ENCODE data around the gene PTPN6. TPM values are rescaled to one million over a fixed set of nuclear protein-coding genes. Genes with fewer than 3 reads are reported as not detected.

The PTPN6 gene
- total and polyA plus RNA-seq, 12 donors = 2.9 to 32.5 (median 5.8) TPM

DNA sequence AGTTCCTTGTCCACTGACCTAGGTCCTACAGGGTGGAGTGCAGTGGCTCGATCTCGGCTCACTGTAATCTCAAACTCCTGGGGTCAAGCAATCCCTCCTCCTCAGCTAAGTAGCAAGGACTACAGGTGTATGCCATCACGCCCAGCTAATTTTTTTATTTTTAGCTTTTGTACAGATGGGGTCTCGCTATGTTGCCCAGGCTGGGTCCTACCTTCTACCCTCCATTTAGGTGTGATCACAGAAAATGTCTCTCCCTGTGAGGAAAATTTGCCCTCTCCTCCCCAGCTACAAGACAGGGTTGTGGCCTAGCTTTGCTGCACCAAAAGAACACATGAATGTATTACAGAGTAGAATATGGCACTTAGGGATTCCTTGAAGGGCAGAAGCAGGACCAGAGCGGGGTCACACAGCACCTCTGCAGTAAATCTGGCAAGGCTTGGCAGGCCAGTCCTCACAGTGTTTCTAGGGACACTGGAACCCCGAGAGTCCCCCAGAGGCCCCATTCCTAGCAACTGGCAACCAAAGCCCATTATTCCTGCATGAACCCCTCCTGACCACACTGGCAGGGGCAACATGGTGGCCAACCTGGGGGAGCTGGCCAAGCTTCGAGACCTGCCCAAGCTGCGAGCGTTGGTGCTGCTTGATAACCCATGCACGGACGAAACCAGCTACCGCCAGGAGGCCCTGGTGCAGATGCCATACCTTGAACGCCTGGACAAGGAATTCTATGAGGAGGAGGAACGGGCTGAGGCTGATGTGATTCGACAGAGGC is 38.8 kb upstream of the PTPN6 start:
- DNase-seq (no peak), ATAC-seq (no peak)

DNA sequence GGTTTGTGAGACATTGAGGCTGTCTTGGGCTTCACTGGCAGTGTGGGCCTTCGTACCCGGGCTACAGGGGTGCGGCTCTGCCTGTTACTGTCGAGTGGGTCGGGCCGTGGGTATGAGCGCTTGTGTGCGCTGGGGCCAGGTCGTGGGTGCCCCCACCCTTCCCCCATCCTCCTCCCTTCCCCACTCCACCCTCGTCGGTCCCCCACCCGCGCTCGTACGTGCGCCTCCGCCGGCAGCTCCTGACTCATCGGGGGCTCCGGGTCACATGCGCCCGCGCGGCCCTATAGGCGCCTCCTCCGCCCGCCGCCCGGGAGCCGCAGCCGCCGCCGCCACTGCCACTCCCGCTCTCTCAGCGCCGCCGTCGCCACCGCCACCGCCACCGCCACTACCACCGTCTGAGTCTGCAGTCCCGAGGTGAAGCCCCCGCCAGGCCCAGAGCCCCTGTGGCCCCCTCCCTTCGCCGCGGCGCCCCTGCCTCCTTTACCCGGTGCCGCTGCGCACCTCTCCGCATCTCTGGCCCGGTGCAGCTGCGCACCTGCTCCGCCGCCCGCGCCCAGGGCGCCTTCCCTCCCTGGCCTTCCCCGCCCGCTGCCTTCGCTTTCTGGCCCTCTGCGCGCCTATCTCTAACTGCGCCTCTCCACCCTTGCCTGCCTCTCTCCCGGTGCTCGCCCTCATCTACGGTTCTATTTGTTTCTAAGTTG is 36.8 kb upstream of the PTPN6 start, which contains the start of gene ENO2:
Gene ENO2, plus strand, starts transcription at position 335 of the 701 bp plus-strand sequence. CDS start 1,253 bp downstream, outside the sequence.
- peaks cover 0 to 39% (median 0%) of the 10 kb centered on the region in 7 donors for H3K27me3 ChIP-seq
- H3K4me3 ChIP-seq = peak within 1 kb of the TSS; percentile 50 to 78 (median 72)
- H3K4me1 ChIP-seq = peaks cover 0 to 23% (median 16%) of the 10 kb centered on the region in 9 donors
- TF ChIP-seq, protein P1, sequence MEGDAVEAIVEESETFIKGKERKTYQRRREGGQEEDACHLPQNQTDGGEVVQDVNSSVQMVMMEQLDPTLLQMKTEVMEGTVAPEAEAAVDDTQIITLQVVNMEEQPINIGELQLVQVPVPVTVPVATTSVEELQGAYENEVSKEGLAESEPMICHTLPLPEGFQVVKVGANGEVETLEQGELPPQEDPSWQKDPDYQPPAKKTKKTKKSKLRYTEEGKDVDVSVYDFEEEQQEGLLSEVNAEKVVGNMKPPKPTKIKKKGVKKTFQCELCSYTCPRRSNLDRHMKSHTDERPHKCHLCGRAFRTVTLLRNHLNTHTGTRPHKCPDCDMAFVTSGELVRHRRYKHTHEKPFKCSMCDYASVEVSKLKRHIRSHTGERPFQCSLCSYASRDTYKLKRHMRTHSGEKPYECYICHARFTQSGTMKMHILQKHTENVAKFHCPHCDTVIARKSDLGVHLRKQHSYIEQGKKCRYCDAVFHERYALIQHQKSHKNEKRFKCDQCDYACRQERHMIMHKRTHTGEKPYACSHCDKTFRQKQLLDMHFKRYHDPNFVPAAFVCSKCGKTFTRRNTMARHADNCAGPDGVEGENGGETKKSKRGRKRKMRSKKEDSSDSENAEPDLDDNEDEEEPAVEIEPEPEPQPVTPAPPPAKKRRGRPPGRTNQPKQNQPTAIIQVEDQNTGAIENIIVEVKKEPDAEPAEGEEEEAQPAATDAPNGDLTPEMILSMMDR (IDR thresholded peaks at IDR 0.05) = no peak
- H3K9me3 ChIP-seq = no peaks in the 10 kb centered on the region
- WGBS, 2 donors = 1% methylated on average over 53 to 68 of the region's 68 CpGs
- H3K36me3 ChIP-seq = peaks cover 0 to 18% (median 0%) of the 10 kb centered on the region in 9 donors
- intact Hi-C loops (cut with DNase I) = no loop called here
- ATAC-seq = peak; percentile 84 to 93 (median 90)
- DNase-seq = peak; percentile 73 to 77
- H3K27ac ChIP-seq = peak within 1 kb of the TSS; percentile 31 to 87 (median 66)

More for the DNA sequence above, 38.8 kb upstream of the PTPN6 start:
- Histone ChIP-seq H3K4me1 (peaks cover 0 to 23% (median 16%) of the 10 kb centered on the region in 9 donors), H3K4me3 (no peak overlapping the region), H3K9me3 (no peaks in the 10 kb centered on the region), H3K27ac (no peak overlapping the region), H3K36me3 (peaks cover 0 to 10% (median 0%) of the 10 kb centered on the region in 9 donors), H3K27me3 (peaks cover 0 to 39% (median 0%) of the 10 kb centered on the region in 7 donors)
- intact Hi-C loops (cut with DNase I) = no loop called here
- 89 to 91% methylated on average over 15 of the region's 15 CpGs for WGBS, 2 donors
- TF ChIP-seq, protein P1 (IDR thresholded peaks at IDR 0.05) = no peak

DNA sequence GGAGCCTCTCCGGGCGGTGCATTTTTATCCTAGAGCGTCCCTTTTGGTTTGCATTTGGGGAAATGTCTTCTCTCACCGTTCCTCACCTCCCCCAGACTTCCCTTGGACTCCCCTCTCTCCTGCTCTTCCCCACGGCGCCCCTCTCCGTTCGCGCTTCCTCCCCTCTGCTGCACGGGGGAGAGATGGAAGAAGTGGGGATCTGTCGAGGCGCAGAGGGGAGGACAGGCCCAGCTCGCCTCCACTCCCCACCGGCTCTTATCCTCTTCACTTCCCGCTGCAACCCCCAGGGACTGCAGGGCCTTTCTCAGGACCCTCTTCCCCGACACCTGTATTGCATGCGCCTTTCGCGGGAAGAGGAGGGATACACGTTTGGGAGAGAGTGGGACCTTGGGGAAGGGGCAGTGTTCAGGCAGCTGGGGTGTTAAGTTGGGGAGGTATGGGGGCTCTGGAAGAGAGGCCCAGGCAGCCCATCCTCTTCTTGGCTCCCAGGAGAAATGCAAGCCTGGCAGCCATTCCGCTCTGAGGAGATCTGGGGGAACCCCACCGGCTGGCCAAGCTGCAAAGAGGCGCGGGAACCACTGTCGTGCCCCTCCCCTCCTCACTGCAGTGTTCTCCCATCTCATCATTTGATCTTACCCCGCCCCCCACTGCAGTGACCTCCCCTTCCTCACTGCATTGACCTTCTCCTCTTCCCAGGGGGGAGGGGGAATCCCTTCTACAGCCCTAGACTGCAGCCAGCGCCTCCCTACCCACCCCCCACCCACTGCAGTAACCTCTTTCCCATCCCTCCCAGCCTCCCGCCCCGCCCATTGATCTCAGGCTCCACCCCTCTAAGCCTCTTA is 36.0 kb upstream of the PTPN6 start:
- Histone ChIP-seq H3K27me3 (peaks cover 0 to 39% (median 0%) of the 10 kb centered on the region in 7 donors), H3K9me3 (no peaks in the 10 kb centered on the region), H3K27ac (peak overlapping the region in 8 of 10 donors; percentile 58 to 87 (median 69)), H3K4me3 (peak overlapping the region; percentile 50 to 78 (median 72)), H3K4me1 (peaks cover 0 to 23% (median 16%) of the 10 kb centered on the region in 9 donors), H3K36me3 (peaks cover 0 to 21% (median 0%) of the 10 kb centered on the region in 9 donors)
- 25 to 26% methylated on average over 29 of the region's 29 CpGs for WGBS, 2 donors
- TF ChIP-seq, protein P1 (IDR thresholded peaks at IDR 0.05) = no peak
- ATAC-seq = peak in 5 of 8 donors; percentile 1 to 19 (median 10)
- DNase-seq = no peak
- intact Hi-C loops (cut with DNase I) = no loop called here

Measured in heart right ventricle (tissue), 16 donors.